ENCODE results near the gene ATP1B4. TPM values are rescaled to one million over a fixed set of nuclear protein-coding genes. Genes with fewer than 3 reads are reported as not detected.
"Not testable (repeated sequence)": the region's sequence is repeated elsewhere in the genome, so short reads cannot be mapped to it uniquely, and the experiment has no call there.

The ATP1B4 gene
- total RNA-seq, 1 donor from 2014 or later, result not detected

GRCh38 chrX:120336899-120337298 lies 25.0 kb upstream of the ATP1B4 start:
- H3K27ac Mint-ChIP-seq, result no peak overlapping the region
- H3K9me3 Mint-ChIP-seq, result peaks cover 10% of the 10 kb centered on the region
- H3K36me3 Mint-ChIP-seq (ENCODE audit: low read depth), result no peaks in the 10 kb centered on the region
- ATAC-seq (ENCODE audit: low read depth) (no peak), DNase-seq (no peak)
- intact Hi-C loops (cut with micrococcal nuclease), result no loop called here
- H3K27me3 Mint-ChIP-seq, result no peaks in the 10 kb centered on the region
- ChIA-PET POLR2A (no interaction called here), CTCF (no interaction called here)
- no peak overlapping the region for H3K4me3 Mint-ChIP-seq
- TF ChIP-seq CTCF (IDR thresholded peaks at IDR 0.05), result no peak
- no peaks in the 10 kb centered on the region for H3K4me1 Mint-ChIP-seq

GRCh38 chrX:120344566-120344965 lies 17.3 kb upstream of the ATP1B4 start:
- H3K4me3 Mint-ChIP-seq; H3K4me1 Mint-ChIP-seq; ATAC-seq (ENCODE audit: low read depth); H3K36me3 Mint-ChIP-seq (ENCODE audit: low read depth); H3K27me3 Mint-ChIP-seq; POLR2A ChIA-PET; intact Hi-C loops (cut with micrococcal nuclease); CTCF ChIA-PET; DNase-seq; H3K9me3 Mint-ChIP-seq; H3K27ac Mint-ChIP-seq: not testable (repeated sequence)

- POLR2A ChIA-PET, result no interaction called here
Measured at GRCh38 chrX:120350450-120351138, 11.3 kb upstream of the ATP1B4 start.

GRCh38 chrX:120356084-120356483 lies 5.8 kb upstream of the ATP1B4 start:
- no peaks in the 10 kb centered on the region for H3K9me3 Mint-ChIP-seq

More at GRCh38 chrX:120350450-120351138, 11.3 kb upstream of the ATP1B4 start:
- Mint-ChIP-seq H3K36me3 (ENCODE audit: low read depth) (no peaks in the 10 kb centered on the region), H3K4me3 (no peak overlapping the region), H3K9me3 (no peaks in the 10 kb centered on the region), H3K27ac (no peak overlapping the region), H3K27me3 (no peaks in the 10 kb centered on the region), H3K4me1 (no peaks in the 10 kb centered on the region)
- DNase-seq (no peak), ATAC-seq (ENCODE audit: low read depth) (no peak)
- intact Hi-C loops (cut with micrococcal nuclease), result no loop called here
- CTCF ChIA-PET, result no interaction called here
- TF ChIP-seq CTCF (IDR thresholded peaks at IDR 0.05), result no peak

GRCh38 chrX:120357186-120357585 lies 4.7 kb upstream of the ATP1B4 start:
- no peaks in the 10 kb centered on the region for H3K27me3 Mint-ChIP-seq
- H3K27ac Mint-ChIP-seq, result no peak overlapping the region
- intact Hi-C loops (cut with micrococcal nuclease), result no loop called here
- DNase-seq, result no peak
- no peak overlapping the region for H3K4me3 Mint-ChIP-seq
- no peak for TF ChIP-seq CTCF (IDR thresholded peaks at IDR 0.05)
- H3K4me1 Mint-ChIP-seq, result no peaks in the 10 kb centered on the region
- POLR2A ChIA-PET, result no interaction called here
- CTCF ChIA-PET, result interaction anchor here (1.1 kb wide), 1 partner anchor 23 kb away, joined by 3 read pairs; no protein-coding TSS in a partner anchor
- ATAC-seq (ENCODE audit: low read depth), result no peak
- no peaks in the 10 kb centered on the region for H3K9me3 Mint-ChIP-seq
- no peaks in the 10 kb centered on the region for H3K36me3 Mint-ChIP-seq (ENCODE audit: low read depth)

More at GRCh38 chrX:120356084-120356483, 5.8 kb upstream of the ATP1B4 start:
- no peak for TF ChIP-seq CTCF (IDR thresholded peaks at IDR 0.05)
- no peaks in the 10 kb centered on the region for H3K4me1 Mint-ChIP-seq
- H3K4me3 Mint-ChIP-seq, result no peak overlapping the region
- ATAC-seq (ENCODE audit: low read depth), result no peak
- no peak for DNase-seq
- no peak overlapping the region for H3K27ac Mint-ChIP-seq
- no peaks in the 10 kb centered on the region for H3K27me3 Mint-ChIP-seq
- intact Hi-C loops (cut with micrococcal nuclease), result no loop called here
- ChIA-PET POLR2A (no interaction called here), CTCF (interaction anchor here (1.1 kb wide), 1 partner anchor 22 kb away, joined by 3 read pairs; no protein-coding TSS in a partner anchor)
- no peaks in the 10 kb centered on the region for H3K36me3 Mint-ChIP-seq (ENCODE audit: low read depth)
